ENCODE data around the gene TP53I13. TPM values are rescaled to one million over a fixed set of nuclear protein-coding genes. Genes with fewer than 3 reads are reported as not detected.

Gene TP53I13
- polyA plus RNA-seq, 2 of the 4 experiments (the other 2 are of a cell fraction) = 27.5 to 57.8 TPM

GRCh38 chr17:29582772-29583171 is 14.3 kb downstream of the TP53I13 start (continued):
- TF ChIP-seq JUN (IDR thresholded peaks at IDR 0.05) (no peak), RFX5 (IDR thresholded peaks at IDR 0.05) (no peak), CBX2 (IDR thresholded peaks at IDR 0.05; ENCODE audit: borderline replicate concordance, low read depth) (no peak), NR3C1 (IDR thresholded peaks at IDR 0.05) (no peak), HDAC2 (IDR thresholded peaks at IDR 0.05) (no peak), CBX8 (IDR thresholded peaks at IDR 0.05) (no peak), MAZ (IDR thresholded peaks at IDR 0.05; ENCODE audit: borderline replicate concordance, low read depth, low read length) (no peak)

- POLR2A ChIA-PET = interaction anchor here (1.0 kb wide), 1 partner anchor 8 kb away, joined by 3 read pairs; no protein-coding TSS in a partner anchor
- FAIRE-seq (no peak), DNase-seq (ENCODE audit: low read depth in 1 of 2, low spot score in 1 of 2) (no peak), ATAC-seq (no peak)
- 92% methylated on average over 16 of the region's 16 CpGs for WGBS (ENCODE audit: missing lambda C conversion rate)
- Histone ChIP-seq H3K27ac (no peak overlapping the region; a peak in 1 of 6 replicates), H3K4me3 (no peak overlapping the region), H3K4me2 (no peak overlapping the region), H3K9me3 (no peaks in the 10 kb centered on the region), H3K4me1 (peaks cover 48% of the 10 kb centered on the region)
- CTCF ChIA-PET = interaction anchor here (1.0 to 24.0 kb wide), 6 partner anchors 9 to 348 kb away, joined by 4 to 474 read pairs (median 210); partner anchors contain the start of genes ABHD15, ANKRD13B, CORO6 and TP53I13
- TF ChIP-seq MAX (IDR thresholded peaks at IDR 0.05) = no peak
- no peak for TF ChIP-seq EHMT2 (IDR thresholded peaks at IDR 0.05; ENCODE audit: low read depth)
- TF ChIP-seq PBX3 (IDR thresholded peaks at IDR 0.05) = no peak
- TF ChIP-seq FOXS1 (CRISPR knock-in tag; IDR thresholded peaks at IDR 0.05) = no peak
- no peak for TF ChIP-seq BHLHE40 (IDR thresholded peaks at IDR 0.05; ENCODE audit: low read depth, low read length)
- TF ChIP-seq MAZ (IDR thresholded peaks at IDR 0.05; ENCODE audit: borderline replicate concordance, low read depth, low read length) = no peak
- TF ChIP-seq CBX2 (IDR thresholded peaks at IDR 0.05; ENCODE audit: borderline replicate concordance, low read depth) = no peak
- no peak for TF ChIP-seq JUNB (IDR thresholded peaks at IDR 0.05)
- no peak for TF ChIP-seq CBX8 (IDR thresholded peaks at IDR 0.05)
- TF ChIP-seq MYC (IDR thresholded peaks at IDR 0.05; ENCODE audit: borderline replicate concordance, low read length) = no peak
- no peak for TF ChIP-seq NR3C1 (IDR thresholded peaks at IDR 0.05)
- TF ChIP-seq ZFP36 (IDR thresholded peaks at IDR 0.05; ENCODE audit: borderline replicate concordance, partially characterized antibody) = no peak
- TF ChIP-seq ZC3H11A (IDR thresholded peaks at IDR 0.05) = no peak
- no peak for TF ChIP-seq GATA3 (IDR thresholded peaks at IDR 0.05; ENCODE audit: borderline replicate concordance)
- no peak for TF ChIP-seq HOXB13 (CRISPR knock-in tag; IDR thresholded peaks at IDR 0.05; ENCODE audit: low read depth)
Observed at GRCh38 chr17:29583324-29584248, 15.1 kb downstream of the TP53I13 start.

GRCh38 chr17:29584452-29585079 is 16.1 kb downstream of the TP53I13 start:
- no peak overlapping the region for H3K4me3 ChIP-seq
- POLR2A ChIA-PET = no interaction called here
- ATAC-seq (no peak), FAIRE-seq (no peak), DNase-seq (ENCODE audit: low read depth in 1 of 2, low spot score in 1 of 2) (no peak)
- CTCF ChIA-PET = interaction anchor here (1.0 to 24.0 kb wide), 5 partner anchors 8 to 214 kb away, joined by 4 to 474 read pairs (median 383); partner anchors contain the start of genes ABHD15, ANKRD13B, CORO6 and TP53I13
- H3K9me3 ChIP-seq = no peaks in the 10 kb centered on the region
- TF ChIP-seq ZC3H11A (IDR thresholded peaks at IDR 0.05) (no peak), MYC (IDR thresholded peaks at IDR 0.05; ENCODE audit: borderline replicate concordance, low read length) (no peak), HOXB5 (CRISPR knock-in tag; IDR thresholded peaks at IDR 0.05) (no peak), NFE2L2 (conservative IDR thresholded peaks at IDR 0.05; ENCODE audit: low read length) (no peak)
- WGBS (ENCODE audit: missing lambda C conversion rate) = 93% methylated on average over 11 of the region's 12 CpGs
- H3K27ac ChIP-seq = peak overlapping the region in 1 of 2 experiments; percentile 62; a peak in 2 of 6 replicates
- H3K4me2 ChIP-seq = no peak overlapping the region; the same call in 2 of the 3 replicates
- H3K4me1 ChIP-seq = peaks cover 48% of the 10 kb centered on the region

Data from A549 (cell line).